ENCODE measurements around the gene JHY.

DNA sequence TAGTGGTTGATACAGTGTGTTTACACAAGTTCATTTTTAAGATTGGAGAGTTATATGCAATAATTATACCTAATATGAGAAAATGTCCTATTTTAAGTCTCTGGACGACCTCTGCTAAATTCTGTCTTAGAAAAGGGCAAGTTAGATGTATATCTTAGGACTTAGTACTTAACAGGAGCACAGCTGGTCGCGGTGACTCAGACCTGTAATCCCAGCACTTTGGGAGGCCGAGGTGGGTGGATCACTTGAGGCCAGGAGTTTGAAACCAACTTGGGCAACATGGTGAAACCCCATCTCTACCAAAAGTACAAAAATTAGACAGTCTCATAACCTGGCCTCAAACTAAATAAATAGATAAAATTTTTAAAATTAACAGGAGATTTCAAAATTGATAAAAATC, 71.9 kb downstream of the JHY start:
- TF ChIP-seq POLR2A (IDR thresholded peaks at IDR 0.05; ENCODE audit: low read depth) (no peak), EP300 (IDR thresholded peaks at IDR 0.05) (no peak), POLR2AphosphoS5 (IDR thresholded peaks at IDR 0.05) (no peak)
- TF ChIP-seq, protein P1, sequence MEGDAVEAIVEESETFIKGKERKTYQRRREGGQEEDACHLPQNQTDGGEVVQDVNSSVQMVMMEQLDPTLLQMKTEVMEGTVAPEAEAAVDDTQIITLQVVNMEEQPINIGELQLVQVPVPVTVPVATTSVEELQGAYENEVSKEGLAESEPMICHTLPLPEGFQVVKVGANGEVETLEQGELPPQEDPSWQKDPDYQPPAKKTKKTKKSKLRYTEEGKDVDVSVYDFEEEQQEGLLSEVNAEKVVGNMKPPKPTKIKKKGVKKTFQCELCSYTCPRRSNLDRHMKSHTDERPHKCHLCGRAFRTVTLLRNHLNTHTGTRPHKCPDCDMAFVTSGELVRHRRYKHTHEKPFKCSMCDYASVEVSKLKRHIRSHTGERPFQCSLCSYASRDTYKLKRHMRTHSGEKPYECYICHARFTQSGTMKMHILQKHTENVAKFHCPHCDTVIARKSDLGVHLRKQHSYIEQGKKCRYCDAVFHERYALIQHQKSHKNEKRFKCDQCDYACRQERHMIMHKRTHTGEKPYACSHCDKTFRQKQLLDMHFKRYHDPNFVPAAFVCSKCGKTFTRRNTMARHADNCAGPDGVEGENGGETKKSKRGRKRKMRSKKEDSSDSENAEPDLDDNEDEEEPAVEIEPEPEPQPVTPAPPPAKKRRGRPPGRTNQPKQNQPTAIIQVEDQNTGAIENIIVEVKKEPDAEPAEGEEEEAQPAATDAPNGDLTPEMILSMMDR (IDR thresholded peaks at IDR 0.05): no peak

Measured in esophagus muscularis mucosa (tissue), 4 donors.